ENCODE data around the gene FBXO44. TPM values are rescaled to one million over a fixed set of nuclear protein-coding genes. Genes with fewer than 3 reads are reported as not detected.

Gene FBXO44
- total and polyA plus RNA-seq, 8 donors: 12.1 to 54.6 (median 16.3) TPM

GRCh38 chr1:11701551-11701961, 46.9 kb downstream of the FBXO44 start:
- Histone ChIP-seq H3K4me3 (no peak overlapping the region), H3K9me3 (no peaks in the 10 kb centered on the region), H3K4me1 (no peaks in the 10 kb centered on the region), H3K27me3 (peaks cover 0 to 10% (median 0%) of the 10 kb centered on the region in 4 donors), H3K27ac (no peak overlapping the region), H3K36me3 (no peaks in the 10 kb centered on the region)
- 27 to 31% methylated on average over 15 of the region's 15 CpGs for WGBS, 2 donors
- DNase-seq: no peak
- no peak for TF ChIP-seq CTCF (IDR thresholded peaks at IDR 0.05)
- peak in 1 of 4 donors; percentile 28 for ATAC-seq
- intact Hi-C loops (cut with DNase I): no loop called here
- FAIRE-seq: no peak

GRCh38 chr1:11701981-11702803, 47.5 kb downstream of the FBXO44 start:
- Histone ChIP-seq H3K27me3 (peaks cover 0 to 10% (median 0%) of the 10 kb centered on the region in 4 donors), H3K4me1 (no peaks in the 10 kb centered on the region), H3K36me3 (no peaks in the 10 kb centered on the region), H3K27ac (no peak overlapping the region), H3K4me3 (no peak overlapping the region), H3K9me3 (no peaks in the 10 kb centered on the region)
- 70 to 80% methylated on average over 15 of the region's 15 CpGs for WGBS, 2 donors
- intact Hi-C loops (cut with DNase I): no loop called here
- DNase-seq: no peak
- ATAC-seq: no peak
- FAIRE-seq: no peak
- no peak for TF ChIP-seq CTCF (IDR thresholded peaks at IDR 0.05)

GRCh38 chr1:11703357-11704193, 48.9 kb downstream of the FBXO44 start:
- ATAC-seq (no peak), FAIRE-seq (no peak), DNase-seq (no peak)
- H3K4me3 ChIP-seq: no peak overlapping the region
- intact Hi-C loops (cut with DNase I): no loop called here
- H3K27me3 ChIP-seq: peaks cover 0 to 10% (median 0%) of the 10 kb centered on the region in 4 donors
- no peaks in the 10 kb centered on the region for H3K9me3 ChIP-seq
- TF ChIP-seq CTCF (IDR thresholded peaks at IDR 0.05): no peak
- no peaks in the 10 kb centered on the region for H3K36me3 ChIP-seq
- H3K4me1 ChIP-seq: no peaks in the 10 kb centered on the region
- no peak overlapping the region for H3K27ac ChIP-seq
- WGBS, 2 donors: 50 to 69% methylated on average over 8 of the region's 8 CpGs

- WGBS, 2 donors: 61 to 70% methylated on average over 11 of the region's 11 CpGs
- intact Hi-C loops (cut with DNase I): no loop called here
Observed at GRCh38 chr1:11704194-11704529, 49.5 kb downstream of the FBXO44 start.

More at GRCh38 chr1:11704194-11704529, 49.5 kb downstream of the FBXO44 start:
- Histone ChIP-seq H3K27me3 (peaks cover 0 to 10% (median 0%) of the 10 kb centered on the region in 4 donors), H3K36me3 (no peaks in the 10 kb centered on the region), H3K4me1 (no peaks in the 10 kb centered on the region), H3K27ac (no peak overlapping the region), H3K4me3 (no peak overlapping the region), H3K9me3 (no peaks in the 10 kb centered on the region)
- no peak for ATAC-seq
- FAIRE-seq: no peak
- TF ChIP-seq CTCF (IDR thresholded peaks at IDR 0.05): no peak
- no peak for DNase-seq
